Measurements from ENCODE around the gene BAZ1A.

BAZ1A gene

DNA sequence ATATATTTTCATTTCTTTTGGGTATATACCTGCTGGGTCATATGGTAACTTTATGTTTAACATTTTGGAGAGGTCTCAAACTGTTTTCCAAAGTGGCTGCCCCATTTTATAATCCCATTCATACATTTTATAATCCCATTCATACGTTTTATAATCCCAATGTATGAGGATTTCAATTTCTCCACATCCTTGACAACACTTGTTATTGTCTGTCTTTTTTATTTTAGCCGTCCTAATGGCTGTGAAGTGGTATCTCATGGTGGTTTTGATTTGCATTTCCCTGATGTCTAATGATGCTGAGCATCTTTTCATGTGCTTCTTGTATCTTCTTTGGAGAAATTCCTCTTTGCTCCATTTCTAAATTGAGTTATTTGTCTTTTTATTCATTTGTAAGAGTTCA lies 154.0 kb downstream of the BAZ1A start:
- no peak for DNase-seq (ENCODE audit: low read depth)

DNA sequence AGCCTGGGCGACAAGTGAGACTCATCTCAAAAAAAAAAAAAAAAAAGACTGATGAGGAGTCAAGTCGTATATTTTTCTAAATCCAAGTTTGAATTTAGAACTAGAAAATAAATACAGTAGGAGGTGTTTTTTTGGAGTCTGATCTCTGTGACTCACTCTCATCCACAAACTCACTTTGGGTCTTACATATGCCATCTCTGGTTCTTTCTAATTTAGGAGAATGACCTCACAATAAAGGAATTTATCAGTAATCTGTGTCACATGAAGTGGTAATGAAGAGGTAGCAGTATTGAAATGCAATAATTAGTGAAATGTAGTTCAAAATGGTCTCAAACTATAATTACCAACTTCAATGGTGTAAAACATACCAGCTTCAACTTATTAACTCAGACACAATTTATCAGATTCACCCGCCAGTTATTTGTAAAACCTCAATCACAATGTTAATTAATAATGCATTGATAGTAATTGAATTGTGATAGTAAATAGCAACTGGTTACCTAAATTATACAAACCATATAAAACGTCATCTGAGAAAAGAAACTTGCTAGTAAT lies 156.3 kb downstream of the BAZ1A start:
- no peak for DNase-seq (ENCODE audit: low read depth)

DNA sequence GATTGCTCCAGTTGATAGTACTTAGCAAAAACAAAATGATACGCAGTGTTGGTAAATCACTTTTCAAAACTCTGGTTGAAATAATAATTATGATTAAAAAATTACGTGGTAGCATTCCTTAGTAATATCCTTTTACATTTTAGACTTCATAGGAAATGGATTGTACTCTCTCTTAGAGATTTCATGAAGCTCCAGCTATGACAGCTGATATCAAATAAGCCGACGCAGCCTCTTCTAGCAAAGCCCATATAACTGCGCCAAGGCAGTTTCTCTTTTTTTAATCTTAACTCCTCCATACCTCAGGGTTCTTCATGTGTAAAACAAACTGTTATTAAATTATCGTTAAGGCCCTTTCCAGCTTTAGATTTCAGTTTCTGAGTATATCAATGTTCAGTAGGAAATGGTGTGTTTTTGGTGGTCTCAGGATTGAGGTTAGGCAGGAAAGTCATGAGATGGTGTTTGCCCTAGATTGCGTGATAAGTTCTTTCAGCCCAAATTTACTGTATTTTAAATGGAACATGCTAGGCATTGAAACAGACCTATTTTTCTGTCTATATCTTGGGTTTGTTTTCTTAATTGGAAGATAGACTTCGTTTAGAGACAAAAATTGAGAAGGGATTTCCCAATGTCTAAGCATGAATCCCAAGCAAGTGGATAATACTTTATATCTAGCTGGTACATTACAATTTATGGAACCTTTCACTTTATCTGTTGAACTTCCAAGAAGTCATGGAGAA lies 159.9 kb downstream of the BAZ1A start:
- DNase-seq (ENCODE audit: low read depth) = no peak

DNA sequence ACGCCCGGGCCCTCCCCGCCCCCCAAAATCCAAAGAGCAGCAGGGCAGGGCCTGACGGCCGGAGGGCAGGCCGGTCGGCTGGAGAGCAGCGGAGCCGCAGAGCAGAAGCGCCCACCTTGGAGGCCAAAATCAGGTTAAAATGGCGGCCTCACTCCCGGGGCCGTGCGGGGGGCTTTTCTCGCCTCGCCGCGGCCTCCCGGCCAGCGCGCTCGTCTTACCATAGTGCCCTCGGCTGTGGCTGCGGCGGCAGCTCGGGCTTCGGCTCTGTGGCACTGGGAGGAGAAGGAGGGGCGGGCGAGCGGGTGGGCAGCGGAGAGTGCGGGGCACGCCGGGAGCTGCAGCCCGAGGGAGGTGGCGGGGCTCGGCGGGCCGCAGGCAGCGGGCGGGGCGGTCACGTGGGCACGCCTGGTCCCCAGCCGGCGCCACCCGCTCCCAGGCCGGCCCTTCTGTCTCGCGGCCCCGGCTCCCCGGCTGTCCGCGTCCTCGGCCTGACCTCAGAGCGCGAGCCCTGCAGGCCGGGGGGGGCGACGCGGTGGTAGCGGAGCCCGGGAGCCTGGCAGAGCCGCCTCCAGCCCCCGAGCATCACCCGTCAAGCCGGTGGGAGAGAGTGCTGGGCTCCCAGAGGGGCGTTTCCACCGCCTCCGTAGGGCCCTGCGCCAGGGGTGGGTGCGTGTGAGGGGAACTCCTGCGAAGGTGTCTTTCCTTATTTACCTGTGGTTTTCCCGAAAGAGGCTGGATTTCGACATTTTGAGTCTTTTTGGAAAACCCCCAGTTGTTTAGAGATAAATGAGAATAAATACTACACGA lies 160.6 kb downstream of the BAZ1A start, which contains the start of gene CFL2:
CFL2 (minus strand) TSS at position 274 of the 807 bp plus-strand sequence; CDS start at position 221, 53 bp downstream.
- peak; percentile 54 for DNase-seq (ENCODE audit: low read depth)

DNA sequence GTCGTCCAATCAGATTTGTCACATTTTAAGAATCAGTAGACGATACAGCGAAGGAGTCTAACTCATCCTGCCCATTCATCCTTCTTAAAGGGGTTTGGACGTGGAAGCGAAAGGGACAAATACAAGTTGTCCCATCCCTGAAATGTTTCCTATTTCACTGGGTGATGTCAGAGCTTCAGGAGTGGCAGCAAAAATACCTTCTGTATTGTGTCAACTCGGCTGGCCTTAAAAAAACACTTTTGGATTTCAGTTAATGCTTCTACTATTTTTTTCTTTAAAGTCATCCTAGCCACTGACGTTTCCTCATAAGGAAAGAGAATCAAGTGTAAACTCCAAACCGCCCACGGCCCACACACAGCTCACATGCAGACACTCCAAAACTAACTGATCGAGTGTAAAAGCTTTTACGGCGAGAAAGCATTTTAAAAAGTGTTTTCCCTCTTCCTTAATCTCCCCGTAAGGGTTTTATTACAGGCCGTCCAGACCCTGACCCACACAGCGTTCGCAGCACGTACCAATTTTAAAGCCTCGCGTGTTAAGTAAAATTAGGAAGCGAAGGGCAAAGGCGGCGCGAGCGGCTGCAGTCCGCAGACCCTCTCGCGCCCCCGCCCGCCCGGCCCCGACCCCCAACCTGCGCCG lies 161.4 kb downstream of the BAZ1A start:
- peak; percentile 65 for DNase-seq (ENCODE audit: low read depth)

DNA sequence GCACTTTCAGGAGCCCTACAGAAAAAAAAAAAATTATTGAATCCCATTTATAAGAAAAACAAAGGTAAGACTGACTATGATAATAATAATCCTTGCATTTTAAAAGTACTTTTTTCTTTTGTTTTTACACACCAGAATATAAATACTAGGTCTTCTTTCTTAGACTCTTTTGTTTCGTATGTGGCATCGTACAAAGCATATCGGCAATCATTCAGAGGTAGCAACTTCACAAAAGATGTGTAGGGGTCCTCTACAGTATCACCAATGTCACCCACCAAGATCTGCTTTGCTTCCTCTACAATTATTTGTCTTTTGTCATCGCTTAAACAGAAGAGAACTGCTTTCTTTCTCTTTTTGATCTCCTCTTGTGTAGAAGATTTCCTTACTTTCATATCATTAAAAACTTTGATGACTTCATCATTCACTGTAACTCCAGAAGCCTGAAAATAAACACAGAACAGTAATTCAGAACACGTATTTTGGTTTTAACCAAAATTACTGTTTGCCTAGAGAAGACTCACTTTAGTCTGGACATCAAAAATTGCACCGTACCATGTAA lies 162.0 kb downstream of the BAZ1A start:
- DNase-seq (ENCODE audit: low read depth) = no peak

DNA sequence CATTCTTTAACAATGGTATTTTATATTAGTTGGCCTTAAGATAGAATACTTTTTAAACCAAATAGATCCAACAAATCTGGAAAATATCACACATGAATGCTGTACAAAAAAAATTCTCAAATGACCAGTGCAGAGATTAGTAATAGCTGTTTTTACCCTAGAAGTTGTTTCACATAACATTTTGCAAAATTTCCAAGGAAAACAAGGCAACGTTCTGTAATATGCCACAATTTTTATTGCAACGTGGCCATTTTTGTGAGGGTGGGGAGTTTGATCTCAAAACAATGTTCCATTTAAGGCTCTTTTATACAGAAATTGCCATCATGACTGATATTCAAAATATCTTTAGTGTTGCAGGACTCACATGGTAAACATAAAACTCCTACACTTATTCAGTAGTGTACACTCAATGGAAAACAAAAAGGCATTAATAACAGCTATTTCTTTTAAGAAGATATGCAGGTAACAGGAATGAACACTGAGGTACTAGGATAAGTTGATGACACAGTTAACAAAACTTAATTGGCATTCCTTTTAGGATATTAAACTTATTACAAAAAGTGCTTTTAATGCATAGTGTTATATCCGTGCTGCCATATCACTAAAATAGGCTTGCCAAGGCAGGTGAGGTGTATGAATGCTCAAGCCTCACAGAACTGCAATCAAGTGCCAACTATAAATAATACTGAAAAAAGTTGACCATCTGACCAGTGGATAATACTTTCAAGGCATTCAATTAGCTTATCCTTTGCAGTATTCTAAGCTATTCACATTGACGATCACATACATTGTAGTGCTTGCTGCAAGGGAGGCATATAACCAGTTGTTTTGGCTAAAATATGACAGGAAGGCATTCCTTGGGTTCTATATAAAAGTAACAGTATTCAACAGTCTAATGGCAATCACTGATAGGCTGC lies 163.1 kb downstream of the BAZ1A start:
- DNase-seq (ENCODE audit: low read depth) = no peak

DNA sequence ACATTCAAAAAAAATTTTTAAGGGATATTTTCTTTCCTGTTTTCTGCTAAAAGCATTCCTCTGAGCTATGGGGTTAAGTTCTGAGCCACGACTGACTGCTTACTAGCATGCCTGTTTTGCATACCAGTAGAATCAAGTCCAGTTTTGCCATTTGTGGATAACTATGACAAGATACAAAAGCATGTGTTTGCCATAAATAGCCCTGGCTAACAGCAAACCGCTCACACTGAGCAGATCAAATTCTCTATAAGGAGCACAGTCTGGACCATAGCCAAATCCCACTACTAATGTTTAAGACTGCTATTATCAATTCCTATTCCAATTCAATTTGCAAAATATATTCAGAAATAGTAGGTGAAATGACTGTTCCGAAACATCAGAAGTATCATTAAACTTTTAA lies 164.0 kb downstream of the BAZ1A start:
- DNase-seq (ENCODE audit: low read depth) = peak; percentile 71

DNA sequence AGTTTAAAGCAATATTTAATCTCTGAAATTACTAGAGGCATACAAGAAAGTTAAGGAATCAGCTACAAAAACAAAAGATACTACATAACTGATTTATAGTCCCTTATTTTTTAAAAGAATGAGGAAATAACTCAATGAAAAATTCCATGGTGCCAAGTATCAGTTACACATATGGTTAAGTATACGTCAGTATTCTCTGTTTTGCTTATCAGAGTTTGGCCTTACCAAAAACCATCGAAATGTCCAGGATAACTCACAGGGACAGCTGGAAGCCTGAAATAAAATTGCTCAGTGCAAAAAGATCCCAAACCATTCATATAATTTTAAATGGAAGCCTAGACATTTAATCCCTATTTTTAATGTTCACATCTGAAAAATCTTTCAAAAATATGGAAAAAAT lies 164.4 kb downstream of the BAZ1A start:
- DNase-seq (ENCODE audit: low read depth) = no peak

DNA sequence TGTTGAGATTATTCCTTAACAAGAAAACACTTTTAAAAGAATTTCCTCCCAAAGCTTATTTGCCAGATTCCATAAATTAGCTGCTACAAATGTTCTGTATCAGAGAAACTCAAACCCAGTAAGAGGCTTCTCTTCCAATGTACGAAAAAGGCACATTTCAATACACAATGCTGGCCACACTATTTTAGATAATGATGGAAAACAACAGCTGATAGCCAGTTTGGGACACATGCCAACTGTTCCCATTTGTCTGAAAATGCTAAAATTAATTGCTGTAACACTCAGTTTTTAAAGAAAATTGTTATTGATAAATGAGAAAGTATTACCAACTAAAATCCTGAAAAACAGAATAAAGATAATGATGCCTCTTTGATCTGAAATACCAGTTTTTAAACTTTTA lies 165.2 kb downstream of the BAZ1A start:
- DNase-seq (ENCODE audit: low read depth) = no peak

DNA sequence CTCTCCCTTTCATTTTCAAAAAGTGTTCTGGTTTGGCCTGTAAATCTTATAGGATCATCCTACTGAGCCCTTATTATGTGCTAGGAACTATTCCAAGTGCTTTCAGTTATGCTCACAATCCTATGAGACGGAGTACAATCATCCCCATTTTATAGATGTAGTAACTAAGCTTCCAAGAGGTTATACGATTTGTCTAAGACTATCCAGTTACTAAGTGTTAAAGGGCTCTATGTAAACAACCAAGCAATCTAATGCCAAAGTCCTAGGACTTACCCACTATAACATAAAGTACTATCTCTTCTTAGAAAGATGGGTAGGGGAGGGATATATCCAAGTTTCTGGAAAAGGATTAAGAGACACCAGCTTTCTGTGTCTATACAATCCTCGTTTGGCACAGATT lies 167.4 kb downstream of the BAZ1A start:
- DNase-seq (ENCODE audit: low read depth) = no peak
